Kidney tubule cell (primary cell): ENCODE measurements around the gene CD101.
A peak's percentile ranks its signal among the peaks of the same experiment; 100 is the strongest.
"Not testable (repeated sequence)": the region's sequence is repeated elsewhere in the genome, so short reads cannot be mapped to it uniquely, and the experiment has no call there.

Experiments used
- DNase-seq: peaks from one replicate; pipeline ENCODE4 v3.0.0-alpha.2; 2018; ENCODE audit warnings: low spot score

The CD101 gene

GRCh38 chr1:117001254-117001927 lies at the start of gene CD101:
TSS of gene CD101 (plus strand) at chr1:117001760. CDS start at chr1:117001818, 58 bp downstream.
- DNase-seq = no peak

GRCh38 chr1:116952738-116953275 lies 48.8 kb upstream of the CD101 start:
- no peak for DNase-seq

GRCh38 chr1:116954440-116954839 lies 47.1 kb upstream of the CD101 start:
- no peak for DNase-seq

DNA sequence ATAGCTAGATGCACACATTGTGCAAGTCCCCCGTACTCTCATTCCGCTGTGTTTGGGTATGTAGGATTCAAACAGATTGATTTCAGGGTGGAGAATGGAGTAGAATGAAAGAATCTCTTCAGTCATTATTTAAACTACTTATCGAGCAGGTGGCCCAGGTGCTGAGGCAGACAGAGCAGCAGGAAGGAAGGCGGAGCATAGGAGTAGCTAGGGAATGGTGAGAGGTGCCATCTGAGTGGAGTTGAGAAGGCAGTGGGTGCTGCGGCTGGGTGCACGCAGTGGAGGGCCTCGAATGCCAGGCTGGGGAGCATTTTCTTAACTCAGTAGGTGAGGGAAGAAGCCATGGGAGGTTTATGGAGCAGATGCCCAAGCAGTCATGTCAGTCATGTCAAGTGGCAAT lies 45.2 kb upstream of the CD101 start:
- DNase-seq = no peak

GRCh38 chr1:116957646-116958045 lies 43.9 kb upstream of the CD101 start:
- DNase-seq = no peak

- DNase-seq = no peak
These were observed 43.5 kb upstream of the CD101 start for GRCh38 chr1:116958110-116958509.

DNA sequence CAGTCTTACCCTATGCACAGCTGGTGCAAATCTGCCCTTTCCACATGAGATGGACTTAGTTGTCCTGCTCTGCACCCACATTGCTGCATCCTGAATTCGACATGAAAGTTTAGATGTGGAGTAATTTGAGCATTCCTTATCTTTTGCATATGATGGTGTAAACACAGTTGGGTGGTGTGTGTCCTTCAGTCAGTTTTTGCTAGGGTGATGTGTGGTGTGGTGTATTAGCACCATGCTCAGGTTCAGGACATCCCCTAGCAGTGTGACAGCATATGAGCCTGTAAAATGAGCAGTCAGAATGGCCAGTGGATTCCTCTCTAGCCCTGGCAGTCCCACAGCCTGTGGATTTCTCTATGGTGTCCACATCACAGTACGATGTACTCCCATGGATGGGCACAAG lies 42.6 kb upstream of the CD101 start:
- no peak for DNase-seq

GRCh38 chr1:116961606-116962005 lies 40.0 kb upstream of the CD101 start:
- no peak for DNase-seq

GRCh38 chr1:116962987-116963639 lies 38.4 kb upstream of the CD101 start:
- no peak for DNase-seq

DNA sequence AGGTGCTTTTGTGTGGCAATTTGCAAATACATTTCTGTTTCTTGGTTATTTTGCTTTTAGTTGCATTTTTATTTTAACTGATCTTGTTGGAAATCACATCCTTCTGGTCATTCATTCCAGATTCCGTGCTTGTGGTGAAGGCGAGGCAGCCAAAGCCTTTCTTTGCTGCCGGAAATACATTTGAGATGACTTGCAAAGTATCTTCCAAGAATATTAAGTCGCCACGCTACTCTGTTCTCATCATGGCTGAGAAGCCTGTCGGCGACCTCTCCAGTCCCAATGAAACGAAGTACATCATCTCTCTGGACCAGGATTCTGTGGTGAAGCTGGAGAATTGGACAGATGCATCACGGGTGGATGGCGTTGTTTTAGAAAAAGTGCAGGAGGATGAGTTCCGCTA lies 34.8 kb upstream of the CD101 start:
- DNase-seq = no peak

- DNase-seq = no peak
These were observed 32.8 kb upstream of the CD101 start for GRCh38 chr1:116968724-116969123.

DNA sequence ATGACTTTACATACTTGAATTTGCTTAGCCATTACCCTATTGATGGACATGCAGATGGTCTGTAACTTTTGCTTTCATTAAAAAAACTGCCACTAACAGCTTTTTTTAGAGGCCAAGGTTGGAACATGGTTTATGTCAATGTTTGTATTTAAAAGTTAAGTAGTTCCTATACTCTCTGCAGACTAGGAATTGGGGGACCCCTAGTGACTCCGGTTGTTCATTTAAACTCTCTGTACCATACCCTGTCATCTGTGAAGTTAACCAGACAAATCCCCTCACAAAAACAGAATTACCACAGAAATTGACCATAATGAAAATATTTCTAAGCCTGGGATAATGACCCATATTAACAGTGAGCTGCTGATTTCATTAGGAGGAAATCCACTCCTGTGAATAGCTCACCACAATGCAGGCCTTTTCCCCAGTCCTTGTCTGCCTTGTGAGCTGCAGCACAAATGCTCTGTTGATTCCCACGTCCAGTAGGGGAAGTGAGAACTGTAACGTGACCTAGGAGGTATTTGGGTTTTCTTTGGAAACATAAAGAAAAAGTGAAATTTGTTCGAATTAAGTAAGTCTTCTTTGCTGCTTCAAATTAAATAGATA lies 30.2 kb upstream of the CD101 start:
- DNase-seq = no peak

DNA sequence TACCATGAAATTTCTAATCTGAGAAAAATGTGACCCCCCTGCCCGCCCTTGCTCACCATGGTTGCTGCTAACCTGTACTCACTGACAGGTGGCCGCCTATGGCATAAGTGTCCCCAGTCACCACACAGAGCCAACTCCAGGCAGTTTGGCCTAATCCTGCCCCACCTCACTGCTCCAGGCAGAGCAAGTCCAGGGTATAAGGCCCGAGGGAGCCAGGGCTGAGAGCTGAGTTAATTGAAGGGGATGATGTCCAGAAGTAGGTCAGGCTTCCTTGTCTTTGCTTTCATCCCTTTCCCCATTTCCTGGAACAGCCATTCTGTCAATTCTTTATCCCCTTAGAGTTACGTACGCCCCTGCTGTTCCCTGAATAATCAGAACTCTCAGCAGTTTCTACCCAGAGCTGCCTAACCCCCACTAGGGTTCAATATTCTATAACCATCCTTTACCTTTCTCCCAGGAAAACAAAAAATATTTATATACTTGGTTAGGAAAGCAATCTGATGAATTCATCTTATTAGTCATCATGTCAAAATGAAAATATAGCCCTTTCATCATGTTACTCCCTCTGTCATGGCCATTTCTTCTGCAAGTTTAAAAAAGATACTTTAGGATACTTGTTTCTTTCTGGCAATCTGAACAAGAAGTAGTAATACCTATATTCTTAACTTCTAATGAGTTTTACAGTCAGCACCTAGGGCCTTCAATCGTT lies 29.4 kb upstream of the CD101 start:
- no peak for DNase-seq

GRCh38 chr1:116972674-116973030 lies 28.9 kb upstream of the CD101 start:
- peak; percentile 23 for DNase-seq

- DNase-seq = not testable (repeated sequence)
These were observed 21.3 kb upstream of the CD101 start for GRCh38 chr1:116980309-116980708.

- DNase-seq = no peak
These were observed 20.0 kb upstream of the CD101 start for GRCh38 chr1:116981521-116982037.

DNA sequence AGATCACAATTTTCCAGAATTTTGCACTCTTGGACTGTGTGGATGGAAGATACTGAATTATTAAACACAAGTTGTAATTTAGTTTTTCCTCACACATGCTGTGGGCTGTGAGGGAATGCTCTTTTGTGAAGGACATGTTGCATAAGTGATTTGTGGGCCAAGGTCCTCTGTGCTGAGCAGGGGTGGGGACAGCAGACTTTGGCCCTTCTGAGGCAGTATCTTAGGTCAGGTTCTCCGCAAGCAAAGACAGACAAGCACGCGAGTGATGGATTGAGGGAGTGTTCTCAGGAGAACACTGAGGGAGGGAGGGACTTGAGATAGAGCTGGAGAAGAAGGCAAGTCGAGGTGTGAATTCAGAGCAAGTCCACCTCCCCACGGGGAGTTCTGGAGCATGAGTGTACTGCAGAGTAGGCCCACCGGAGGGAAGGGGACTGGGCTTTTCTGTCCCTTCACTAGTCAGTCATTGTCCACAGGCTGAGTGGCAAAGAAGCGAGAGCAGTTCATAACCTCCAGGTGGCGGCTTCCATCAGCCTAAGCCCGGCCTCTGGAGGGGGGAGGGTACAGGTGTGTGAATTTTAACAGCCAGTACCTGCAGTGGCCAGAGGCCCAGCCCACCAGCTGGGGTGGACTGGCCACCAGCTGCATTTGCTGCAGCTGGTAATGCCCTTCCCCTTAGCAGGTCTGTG lies 19.1 kb upstream of the CD101 start:
- no peak for DNase-seq

DNA sequence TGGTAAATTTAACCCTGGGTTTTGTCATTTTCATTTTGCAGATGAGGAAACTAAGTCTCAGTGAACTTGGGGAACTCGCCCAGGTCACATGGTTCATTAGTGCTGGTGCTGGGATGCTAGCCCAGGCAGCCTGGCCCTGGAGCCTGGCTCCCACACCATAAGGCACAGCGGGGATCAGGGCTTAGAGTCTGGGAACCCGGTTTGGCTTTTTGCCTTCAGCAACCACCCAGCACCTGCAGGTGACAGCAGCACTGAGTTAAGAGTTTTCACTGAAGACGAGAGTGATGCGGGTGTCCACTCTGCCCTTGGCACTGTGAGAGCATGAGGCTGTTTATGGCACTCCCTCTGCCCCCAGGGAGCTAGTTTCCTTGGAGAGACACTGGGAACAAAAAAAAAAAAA lies 18.4 kb upstream of the CD101 start:
- DNase-seq = no peak

GRCh38 chr1:116983678-116984077 lies 17.9 kb upstream of the CD101 start:
- no peak for DNase-seq

DNA sequence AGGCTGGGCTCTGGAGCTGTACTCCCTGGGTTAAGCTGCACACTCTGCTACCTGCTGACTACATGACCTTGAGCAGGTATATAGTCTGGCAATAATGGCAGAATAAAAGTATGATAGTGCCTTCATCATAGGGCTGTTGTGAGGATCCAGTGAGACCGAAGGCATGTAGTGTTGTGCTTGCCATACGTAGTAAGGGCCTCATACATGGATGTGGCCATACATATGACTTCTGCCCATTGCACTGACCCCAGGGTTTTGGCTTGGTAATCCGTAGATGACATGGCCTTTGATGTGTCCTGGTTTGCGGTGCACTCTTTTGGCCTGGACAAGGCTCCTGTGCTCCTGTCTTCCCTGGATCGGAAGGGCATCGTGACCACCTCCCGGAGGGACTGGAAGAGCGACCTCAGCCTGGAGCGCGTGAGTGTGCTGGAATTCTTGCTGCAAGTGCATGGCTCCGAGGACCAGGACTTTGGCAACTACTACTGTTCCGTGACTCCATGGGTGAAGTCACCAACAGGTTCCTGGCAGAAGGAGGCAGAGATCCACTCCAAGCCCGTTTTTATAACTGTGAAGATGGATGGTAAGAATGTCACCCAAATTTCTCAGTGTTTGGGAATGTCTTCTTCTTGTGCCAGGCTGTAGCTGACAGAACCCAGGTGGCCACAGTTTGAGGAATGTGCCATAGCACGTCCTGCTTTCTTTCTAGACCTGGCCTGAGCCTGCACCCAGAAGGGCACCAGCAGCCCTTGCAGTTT lies 17.0 kb upstream of the CD101 start:
- no peak for DNase-seq
